DMS 273 treated with DMSO at 0.1 percent for 48 hours (cell line): ENCODE measurements around the gene NUP133.
"Not testable (repeated sequence)": the region's sequence is repeated elsewhere in the genome, so short reads cannot be mapped to it uniquely, and the experiment has no call there.

Source experiments
- DNase-seq: peaks from one replicate; lab custom pipeline; 2025; lab: John Stamatoyannopoulos, UW

The NUP133 gene

DNA sequence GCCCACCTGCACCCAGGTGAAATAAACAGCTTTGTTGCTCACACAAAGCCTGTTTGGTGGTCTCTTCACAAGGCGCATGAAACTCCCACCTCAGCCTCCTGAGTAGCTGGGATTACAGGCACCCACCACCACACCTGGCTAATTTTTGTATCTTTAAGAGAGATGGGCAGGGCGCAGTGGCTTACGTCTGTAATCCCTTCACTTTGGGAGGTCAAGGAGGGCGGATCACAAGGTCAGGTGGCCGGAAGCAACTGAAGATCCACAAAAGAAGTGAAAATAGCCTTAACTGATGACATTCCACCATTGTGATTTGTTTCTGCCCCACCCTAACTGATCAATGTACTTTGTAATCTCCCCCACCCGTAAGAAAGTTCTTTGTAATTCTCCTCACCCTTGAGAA is 89.6 kb downstream of the NUP133 start:
- DNase-seq, result not testable (repeated sequence)

- DNase-seq, result not testable (repeated sequence)
These were observed 95.3 kb downstream of the NUP133 start for GRCh38 chr1:229412810-229413209.

GRCh38 chr1:229412056-229412455 is 96.1 kb downstream of the NUP133 start:
- DNase-seq, result no peak

DNA sequence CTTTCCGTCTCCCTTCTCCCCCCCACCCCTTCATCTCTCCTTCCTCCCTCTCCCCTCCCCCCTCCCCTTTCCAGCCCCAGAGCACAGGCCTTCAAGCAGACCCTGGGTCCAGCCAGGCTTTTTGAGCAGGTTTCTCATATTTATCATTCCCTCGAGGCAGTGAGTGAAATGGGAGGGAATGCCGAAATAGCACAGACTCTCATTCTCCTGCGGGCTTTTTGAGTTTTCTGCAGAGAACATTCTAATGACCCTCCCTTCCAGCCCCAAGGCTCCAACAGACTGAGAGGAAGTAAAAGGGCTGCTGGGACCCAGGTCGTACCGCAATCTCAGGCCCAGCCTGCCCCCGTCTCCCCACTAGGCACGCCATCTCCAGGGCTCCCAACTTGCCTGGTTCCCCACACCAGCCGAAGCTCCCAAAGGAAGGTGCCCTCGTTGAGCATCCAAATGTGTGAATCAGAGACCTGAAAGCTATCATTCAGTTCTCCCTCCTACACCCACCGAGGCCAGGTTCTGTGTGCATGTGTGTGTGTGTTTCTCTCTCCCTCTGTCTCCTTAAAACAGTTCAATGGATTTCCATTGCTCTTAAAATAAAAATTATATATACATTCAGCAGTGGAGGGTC is 96.6 kb downstream of the NUP133 start:
- DNase-seq, result no peak

- DNase-seq, result peak; percentile 98
These were observed 97.3 kb downstream of the NUP133 start for GRCh38 chr1:229410692-229411433.

DNA sequence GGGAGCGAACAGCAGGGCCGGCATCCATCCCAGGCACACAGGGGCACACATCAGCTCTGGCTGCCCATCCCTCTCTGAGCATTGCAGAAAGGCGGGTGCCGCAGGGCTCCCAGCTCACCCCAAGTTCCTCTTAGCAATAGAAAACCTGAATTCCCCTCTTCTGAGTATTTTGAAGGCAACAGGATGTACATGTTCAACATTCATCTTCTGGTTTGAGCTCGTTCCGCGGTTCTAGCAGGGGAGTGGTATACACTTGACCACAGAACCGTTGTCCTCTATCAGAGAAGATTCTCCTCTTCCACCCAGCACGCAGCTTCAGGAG is 97.8 kb downstream of the NUP133 start:
- DNase-seq, result no peak

- no peak for DNase-seq
These were observed 98.3 kb downstream of the NUP133 start for GRCh38 chr1:229409616-229410369.

GRCh38 chr1:229408458-229409037 is 99.6 kb downstream of the NUP133 start:
- no peak for DNase-seq

GRCh38 chr1:229407206-229408026 is 100.7 kb downstream of the NUP133 start:
- no peak for DNase-seq

DNA sequence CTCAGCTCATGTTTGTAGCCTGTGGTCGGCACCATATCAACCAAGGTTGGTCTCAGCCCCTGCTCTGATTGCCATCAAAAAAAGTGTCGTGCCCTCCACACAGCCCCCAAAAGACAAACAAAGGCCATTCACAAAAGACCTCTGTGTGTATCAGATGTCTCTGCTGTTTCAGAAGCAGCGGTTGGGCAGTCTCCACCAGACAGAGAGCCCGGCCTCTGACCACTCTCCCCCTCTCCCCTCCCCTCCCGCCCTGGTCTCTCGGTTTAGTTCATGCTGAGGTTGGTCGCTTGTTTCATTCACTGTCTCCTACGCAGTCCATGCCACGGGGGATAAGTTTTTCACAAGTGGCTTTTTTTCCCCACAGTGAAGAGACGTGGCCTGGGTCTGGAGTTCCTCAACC is 101.3 kb downstream of the NUP133 start:
- no peak for DNase-seq

- no peak for DNase-seq
These were observed 104.6 kb downstream of the NUP133 start for GRCh38 chr1:229403573-229403972.

GRCh38 chr1:229402993-229403392 is 105.1 kb downstream of the NUP133 start:
- no peak for DNase-seq

GRCh38 chr1:229402329-229402728 is 105.8 kb downstream of the NUP133 start:
- DNase-seq, result not testable (repeated sequence)

GRCh38 chr1:229397762-229398161 is 110.4 kb downstream of the NUP133 start:
- DNase-seq, result no peak

DNA sequence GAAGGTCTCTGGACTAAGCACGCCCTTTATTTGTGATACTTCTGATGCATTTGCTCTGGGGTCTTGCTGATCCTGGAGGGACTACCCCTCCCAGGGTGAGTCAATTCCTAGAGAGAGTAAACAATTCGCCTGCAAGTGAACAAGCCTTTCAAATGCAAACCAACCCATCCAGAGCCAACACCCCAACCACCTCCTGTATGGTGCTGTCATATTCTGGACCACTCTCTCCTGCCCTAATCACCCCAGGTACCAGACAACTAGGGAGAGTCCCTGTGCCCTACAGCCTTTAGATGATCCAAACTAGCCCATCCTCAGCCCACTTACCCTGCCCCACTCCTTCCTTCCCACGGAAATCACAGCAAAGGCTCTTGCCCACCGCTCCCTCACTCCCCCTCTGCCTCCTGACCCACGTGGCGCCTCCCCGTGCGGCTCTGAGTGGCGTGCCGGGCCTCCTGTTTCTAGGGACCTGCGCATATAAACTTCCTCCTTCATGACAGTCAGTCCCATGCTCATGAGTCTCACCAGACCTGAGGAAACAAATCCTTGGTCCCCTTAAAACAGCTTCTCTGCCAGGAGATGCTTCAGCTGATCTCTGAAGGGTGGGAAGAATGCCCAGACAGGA is 111.4 kb downstream of the NUP133 start:
- DNase-seq, result no peak

DNA sequence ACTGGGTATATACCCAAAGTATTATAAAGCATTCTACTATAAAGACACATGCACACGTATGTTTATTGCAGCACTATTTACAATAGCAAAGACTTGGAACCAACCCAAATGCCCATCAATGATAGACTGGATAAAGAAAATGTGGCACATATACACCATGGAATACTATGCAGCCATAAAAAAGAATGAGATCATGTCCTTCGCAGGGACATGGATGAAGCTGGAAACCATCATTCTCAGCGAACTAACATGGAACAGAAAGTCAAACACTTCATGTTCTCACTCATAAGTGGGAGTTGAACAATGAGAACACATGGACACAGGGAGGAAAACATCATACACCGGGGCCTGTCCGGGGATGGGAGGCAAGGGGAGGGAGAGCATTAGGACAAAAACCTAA is 113.6 kb downstream of the NUP133 start:
- not testable (repeated sequence) for DNase-seq

GRCh38 chr1:229392936-229393335 is 115.2 kb downstream of the NUP133 start:
- DNase-seq, result no peak
